ENCODE data around the gene WDR46.
A peak's percentile ranks its signal among the peaks of the same experiment; 100 is the strongest.

GRCh38 chr6:33317669-33318425, 28.8 kb upstream of the WDR46 start, which contains the start of gene ZBTB22:
- TF ChIP-seq POLR2A (IDR thresholded peaks at IDR 0.05; ENCODE audit: low read depth, low read length) (peak; percentile 39; the same call in 1 of the 2 replicates), TAF1 (IDR thresholded peaks at IDR 0.05; ENCODE audit: borderline replicate concordance, low read depth, low read length) (no peak)
